ENCODE data around the gene SUFU. TPM values are rescaled to one million over a fixed set of nuclear protein-coding genes. Genes with fewer than 3 reads are reported as not detected.

SUFU gene
- total RNA-seq, 1 donor, result 3.6 TPM

DNA sequence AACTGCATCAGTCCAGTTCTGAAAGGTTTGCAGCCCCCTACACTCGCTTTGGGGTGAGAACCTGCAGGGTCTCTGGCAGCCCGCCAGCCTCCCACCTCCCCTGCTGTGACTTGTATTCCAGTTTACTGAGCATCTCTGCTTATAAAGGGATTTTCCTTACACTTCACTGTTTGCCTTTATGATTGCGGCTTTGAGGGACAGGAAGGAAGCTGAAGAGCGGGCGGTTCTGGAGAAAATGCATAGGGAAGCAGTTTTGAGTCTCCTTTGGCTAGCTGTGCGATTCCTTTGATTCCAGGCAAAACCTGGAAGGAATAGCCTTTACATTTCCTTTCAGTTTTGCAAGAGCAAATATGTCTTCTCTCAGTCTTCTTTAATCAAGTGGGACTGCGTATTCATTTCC, 75.6 kb downstream of the SUFU start:
- Histone ChIP-seq H3K4me1 (ENCODE audit: insufficient read depth, low read length) (peaks cover 8% of the 10 kb centered on the region), H2AFZ (ENCODE audit: low read length) (peak overlapping the region; percentile 22), H3K9me3 (ENCODE audit: low read depth, low read length) (no peaks in the 10 kb centered on the region), H3K36me3 (ENCODE audit: insufficient read depth, low read length) (no peaks in the 10 kb centered on the region), H3K27ac (ENCODE audit: low read depth, low read length) (no peak overlapping the region), H4K20me1 (ENCODE audit: insufficient read depth, low read length) (peaks cover 26% of the 10 kb centered on the region), H3K27me3 (ENCODE audit: insufficient read depth, low read length) (no peaks in the 10 kb centered on the region), H3K4me2 (ENCODE audit: insufficient read depth, low read length) (peak overlapping the region; percentile 61), H3K79me2 (ENCODE audit: insufficient read depth, low read length) (peaks cover 13% of the 10 kb centered on the region), H3K4me3 (ENCODE audit: insufficient read depth, low read length) (peak overlapping the region; percentile 19)
- TF ChIP-seq, protein P1, sequence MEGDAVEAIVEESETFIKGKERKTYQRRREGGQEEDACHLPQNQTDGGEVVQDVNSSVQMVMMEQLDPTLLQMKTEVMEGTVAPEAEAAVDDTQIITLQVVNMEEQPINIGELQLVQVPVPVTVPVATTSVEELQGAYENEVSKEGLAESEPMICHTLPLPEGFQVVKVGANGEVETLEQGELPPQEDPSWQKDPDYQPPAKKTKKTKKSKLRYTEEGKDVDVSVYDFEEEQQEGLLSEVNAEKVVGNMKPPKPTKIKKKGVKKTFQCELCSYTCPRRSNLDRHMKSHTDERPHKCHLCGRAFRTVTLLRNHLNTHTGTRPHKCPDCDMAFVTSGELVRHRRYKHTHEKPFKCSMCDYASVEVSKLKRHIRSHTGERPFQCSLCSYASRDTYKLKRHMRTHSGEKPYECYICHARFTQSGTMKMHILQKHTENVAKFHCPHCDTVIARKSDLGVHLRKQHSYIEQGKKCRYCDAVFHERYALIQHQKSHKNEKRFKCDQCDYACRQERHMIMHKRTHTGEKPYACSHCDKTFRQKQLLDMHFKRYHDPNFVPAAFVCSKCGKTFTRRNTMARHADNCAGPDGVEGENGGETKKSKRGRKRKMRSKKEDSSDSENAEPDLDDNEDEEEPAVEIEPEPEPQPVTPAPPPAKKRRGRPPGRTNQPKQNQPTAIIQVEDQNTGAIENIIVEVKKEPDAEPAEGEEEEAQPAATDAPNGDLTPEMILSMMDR (IDR thresholded peaks at IDR 0.05; ENCODE audit: extremely low read depth, low read depth, low read length), result no peak
- DNase-seq (ENCODE audit: insufficient read length, low spot score, missing footprints), result no peak

DNA sequence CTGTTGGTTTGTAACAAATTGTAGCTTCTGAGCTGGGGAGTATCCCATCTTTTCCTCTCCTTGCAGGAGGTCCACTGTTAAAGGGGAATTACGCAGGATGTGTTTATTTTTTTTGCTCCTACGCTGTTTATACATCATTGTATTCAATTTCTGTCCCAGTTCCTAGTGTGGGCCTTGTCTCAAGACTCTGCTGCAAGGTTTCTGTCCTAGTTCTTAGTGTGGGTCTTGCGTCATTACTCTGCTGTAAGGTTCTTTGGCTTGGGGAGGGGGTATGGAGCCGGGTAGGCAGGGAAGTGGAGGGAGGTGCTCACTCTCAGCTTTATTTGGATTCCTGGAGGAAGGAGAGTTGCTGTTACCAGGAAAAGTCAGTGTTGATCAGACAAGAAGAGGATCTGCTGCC, 76.5 kb downstream of the SUFU start:
- Histone ChIP-seq H3K27ac (ENCODE audit: low read depth, low read length) (no peak overlapping the region), H3K4me2 (ENCODE audit: insufficient read depth, low read length) (no peak overlapping the region), H3K4me3 (ENCODE audit: insufficient read depth, low read length) (no peak overlapping the region)

DNA sequence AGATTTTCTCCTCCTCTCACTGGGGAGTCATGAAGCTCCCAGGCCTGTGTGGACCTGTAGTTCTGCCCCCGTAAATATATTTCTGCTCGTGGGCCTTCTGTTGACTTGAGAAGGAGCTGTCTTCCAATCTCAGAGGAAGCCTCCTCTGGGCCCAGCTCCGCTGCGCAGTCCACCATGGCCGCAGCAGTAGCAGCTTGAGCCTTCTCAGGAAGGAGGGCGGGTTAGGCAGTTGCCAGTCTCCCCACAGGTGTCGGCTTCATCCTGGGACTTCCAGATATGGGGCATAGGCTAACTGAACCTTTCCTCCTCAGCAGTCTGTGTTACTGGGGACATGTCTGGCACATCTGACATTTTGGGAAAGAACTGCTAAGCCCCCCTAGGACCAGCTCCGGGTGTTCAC, 77.6 kb downstream of the SUFU start:
- H2AFZ ChIP-seq (ENCODE audit: low read length), result no peak overlapping the region
- H3K36me3 ChIP-seq (ENCODE audit: insufficient read depth, low read length), result no peaks in the 10 kb centered on the region
- peaks cover 16% of the 10 kb centered on the region for H3K79me2 ChIP-seq (ENCODE audit: insufficient read depth, low read length)
- H3K4me1 ChIP-seq (ENCODE audit: insufficient read depth, low read length), result peaks cover 8% of the 10 kb centered on the region
- no peak for DNase-seq (ENCODE audit: insufficient read length, low spot score, missing footprints)
- H3K4me2 ChIP-seq (ENCODE audit: insufficient read depth, low read length), result no peak overlapping the region
- H3K4me3 ChIP-seq (ENCODE audit: insufficient read depth, low read length), result no peak overlapping the region
- H3K27me3 ChIP-seq (ENCODE audit: insufficient read depth, low read length), result no peaks in the 10 kb centered on the region
- TF ChIP-seq, protein P1 (IDR thresholded peaks at IDR 0.05; ENCODE audit: extremely low read depth, low read depth, low read length), result no peak
- H3K27ac ChIP-seq (ENCODE audit: low read depth, low read length), result no peak overlapping the region
- no peaks in the 10 kb centered on the region for H3K9me3 ChIP-seq (ENCODE audit: low read depth, low read length)
- peaks cover 26% of the 10 kb centered on the region for H4K20me1 ChIP-seq (ENCODE audit: insufficient read depth, low read length)

More for the DNA sequence above, 76.5 kb downstream of the SUFU start:
- Histone ChIP-seq H2AFZ (ENCODE audit: low read length) (no peak overlapping the region), H4K20me1 (ENCODE audit: insufficient read depth, low read length) (peaks cover 26% of the 10 kb centered on the region), H3K9me3 (ENCODE audit: low read depth, low read length) (no peaks in the 10 kb centered on the region), H3K4me1 (ENCODE audit: insufficient read depth, low read length) (peaks cover 8% of the 10 kb centered on the region), H3K79me2 (ENCODE audit: insufficient read depth, low read length) (peaks cover 16% of the 10 kb centered on the region), H3K27me3 (ENCODE audit: insufficient read depth, low read length) (no peaks in the 10 kb centered on the region), H3K36me3 (ENCODE audit: insufficient read depth, low read length) (no peaks in the 10 kb centered on the region)
- peak; percentile 77 for DNase-seq (ENCODE audit: insufficient read length, low spot score, missing footprints)
- TF ChIP-seq, protein P1 (IDR thresholded peaks at IDR 0.05; ENCODE audit: extremely low read depth, low read depth, low read length), result no peak

DNA sequence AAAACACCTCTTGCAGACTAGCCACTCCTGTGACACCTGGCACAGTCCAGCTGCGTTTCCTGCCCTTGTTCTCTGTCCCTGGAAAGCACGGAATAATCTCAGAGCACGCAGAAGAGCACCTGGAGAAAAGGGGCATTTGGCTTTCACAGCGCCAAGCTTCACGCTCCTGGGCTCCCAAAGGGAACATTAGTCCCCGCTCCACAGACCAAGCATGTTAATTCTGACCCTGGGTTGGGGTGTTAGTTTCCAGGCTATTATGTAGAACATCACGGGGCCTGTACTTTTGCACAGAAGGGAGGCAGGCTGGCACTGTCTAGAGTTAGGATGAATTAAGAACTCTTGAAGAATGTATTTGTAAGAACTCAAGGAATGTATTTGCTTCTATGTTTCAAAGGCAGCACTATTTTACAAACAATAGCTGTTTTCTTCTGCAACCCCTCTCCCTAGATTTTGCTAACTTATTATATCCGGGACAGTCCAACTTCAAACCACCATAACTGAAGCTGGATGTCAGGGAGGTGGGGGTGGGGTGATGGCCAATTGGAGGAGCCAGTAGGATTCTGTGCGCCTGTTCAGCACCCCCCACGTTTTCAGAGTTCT, 78.3 kb downstream of the SUFU start:
- Histone ChIP-seq H3K4me2 (ENCODE audit: insufficient read depth, low read length) (no peak overlapping the region), H4K20me1 (ENCODE audit: insufficient read depth, low read length) (peaks cover 26% of the 10 kb centered on the region), H3K4me1 (ENCODE audit: insufficient read depth, low read length) (peaks cover 8% of the 10 kb centered on the region), H3K36me3 (ENCODE audit: insufficient read depth, low read length) (no peaks in the 10 kb centered on the region), H3K9me3 (ENCODE audit: low read depth, low read length) (no peaks in the 10 kb centered on the region), H3K4me3 (ENCODE audit: insufficient read depth, low read length) (no peak overlapping the region), H3K27me3 (ENCODE audit: insufficient read depth, low read length) (no peaks in the 10 kb centered on the region), H3K79me2 (ENCODE audit: insufficient read depth, low read length) (peaks cover 16% of the 10 kb centered on the region), H2AFZ (ENCODE audit: low read length) (no peak overlapping the region), H3K27ac (ENCODE audit: low read depth, low read length) (no peak overlapping the region)
- TF ChIP-seq, protein P1 (IDR thresholded peaks at IDR 0.05; ENCODE audit: extremely low read depth, low read depth, low read length), result no peak
- DNase-seq (ENCODE audit: insufficient read length, low spot score, missing footprints), result no peak

Data from osteoblast (primary cell).